A549 (cell line): Measurements from ENCODE around the gene MTHFD2L. TPM values are rescaled to one million over a fixed set of nuclear protein-coding genes. Genes with fewer than 3 reads are reported as not detected.

Experiments used
- ATAC-seq, 2 experiments: fragments of 200-7000 bp in 1 of 2; fragments of >200 bp in 1 of 2; cut with Nextera tagmentation in 1 of 2; cut with Tn5 transposase in 1 of 2; 3 replicates each; pipeline versions ENCODE4 v1.8.0 to v1.9.1; 2018 to 2020; ENCODE audit warnings: mild to moderate bottlenecking in 1 of 2, moderate library complexity in 1 of 2
- CTCF ChIA-PET: fragments of 300-600 bp; sonication (Branson Sonifier 250); formaldehyde crosslinking; extraction: SDS; loops from one replicate; lab custom pipeline; 2021; ENCODE audit warnings: antibody characterized with exemption, inconsistent platforms; lab: Yijun Ruan, JAX
- POLR2A ChIA-PET: fragments of 350-600 bp; formaldehyde crosslinking; extraction: SDS; loops from one replicate; lab custom pipeline; 2021; ENCODE audit warnings: antibody characterized with exemption, inconsistent platforms; lab: Yijun Ruan, JAX
- DNase-seq, 2 experiments: peaks; one replicate each; pipeline versions ENCODE4 v3.0.0 to v3.0.0-alpha.2; 2011 to 2016; ENCODE audit warnings: low read depth in 1 of 2, low spot score in 1 of 2
- FAIRE-seq: peaks from 2 replicates; lab custom pipeline; 2011; peaks lifted over from hg19 to GRCh38; lab: Jason Lieb, UNC
- H3K27ac ChIP-seq, 2 experiments: fragments of >200 bp; sonication (Bioruptor Twin); formaldehyde crosslinking; 3 replicates each; pipeline ENCODE4 v1.5.1; 2016 to 2017
- H3K4me1 ChIP-seq: fragments of >200 bp; sonication (Bioruptor Twin); formaldehyde crosslinking; 3 replicates; pipeline ENCODE4 v1.6.1; 2016
- H3K4me2 ChIP-seq: fragments of >200 bp; sonication (Bioruptor Twin); formaldehyde crosslinking; 3 replicates; pipeline ENCODE4 v1.6.1; 2016
- H3K4me3 ChIP-seq: fragments of >200 bp; sonication (Bioruptor Twin); formaldehyde crosslinking; 3 replicates; pipeline ENCODE4 v1.5.1; 2016
- H3K9me3 ChIP-seq: fragments of >200 bp; sonication (Bioruptor Twin); formaldehyde crosslinking; 3 replicates; pipeline ENCODE4 v1.6.1; 2016
- CHD4 ChIP-seq: fragments of 200-600 bp; sonication (generic); IDR thresholded peaks from 2 replicates; pipeline ENCODE4 v1.6.1; 2016; ENCODE audit warnings: antibody characterized with exemption, mild to moderate bottlenecking, borderline replicate concordance
- EHMT2 ChIP-seq: fragments of 200-600 bp; sonication (generic); IDR thresholded peaks from 2 replicates; pipeline ENCODE4 v1.6.1; 2016; ENCODE audit warnings: antibody characterized with exemption, low read depth, mild to moderate bottlenecking, moderate library complexity
- FOSL2 ChIP-seq, 2 experiments: fragments of 450-650 bp in 1 of 2; fragments of >200 bp in 1 of 2; sonication (Bioruptor Twin) in 1 of 2; formaldehyde crosslinking; IDR thresholded peaks; 2 replicates each; pipeline versions ENCODE4 v1.5.0 to v1.6.1; 2016 to 2020; ENCODE audit warnings: mild to moderate bottlenecking in 1 of 2, moderate library complexity in 1 of 2
- FOXS1 ChIP-seq: fragments of 250-450 bp; sonication (Bioruptor Pico); IDR thresholded peaks from 2 replicates; pipeline ENCODE4 v1.5.0; 2020; ENCODE audit warnings: mild to moderate bottlenecking, moderate library complexity
- GATA3 ChIP-seq: IDR thresholded peaks from 2 replicates; pipeline ENCODE4 v1.6.1; 2012; ENCODE audit warnings: borderline replicate concordance
- HDAC2 ChIP-seq: fragments of 200-600 bp; sonication (generic); IDR thresholded peaks from 2 replicates; pipeline ENCODE4 v1.6.1; 2016
- HEYL ChIP-seq: fragments of 250-450 bp; sonication (Bioruptor Pico); IDR thresholded peaks from 2 replicates; pipeline ENCODE4 v1.8.0; 2021; ENCODE audit warnings: mild to moderate bottlenecking, moderate library complexity
- HOXA7 ChIP-seq: fragments of 250-450 bp; sonication (Bioruptor Pico); IDR thresholded peaks from 2 replicates; pipeline ENCODE4 v1.5.0; 2020; ENCODE audit warnings: mild to moderate bottlenecking, moderate library complexity
- HOXB13 ChIP-seq: fragments of 250-450 bp; sonication (Bioruptor Pico); IDR thresholded peaks from 2 replicates; pipeline ENCODE4 v1.5.0; 2020; ENCODE audit warnings: low read depth, mild to moderate bottlenecking, moderate library complexity
- HOXB5 ChIP-seq: fragments of 250-450 bp; sonication (Bioruptor Pico); IDR thresholded peaks from 2 replicates; pipeline ENCODE4 v1.5.0; 2020; ENCODE audit warnings: mild to moderate bottlenecking, moderate library complexity
- JUN ChIP-seq, 2 experiments: fragments of >200 bp; sonication (Bioruptor Twin); formaldehyde crosslinking; IDR thresholded peaks; 2 replicates in 1 of 2; 3 replicates in 1 of 2; pipeline ENCODE4 v1.6.1; 2016 to 2017
- KDM1A ChIP-seq: fragments of 200-600 bp; sonication (generic); IDR thresholded peaks from 2 replicates; pipeline ENCODE4 v1.6.1; 2016; ENCODE audit warnings: low read depth, mild to moderate bottlenecking
- KDM5A ChIP-seq: fragments of 200-600 bp; sonication (generic); IDR thresholded peaks from 2 replicates; pipeline ENCODE4 v1.6.1; 2016; ENCODE audit warnings: antibody characterized with exemption, mild to moderate bottlenecking
- MAFK ChIP-seq: fragments of 450-650 bp; IDR thresholded peaks from 2 replicates; pipeline ENCODE4 v1.6.1; 2014; ENCODE audit not compliant: partially characterized antibody
- MYC ChIP-seq: IDR thresholded peaks from 2 replicates; pipeline ENCODE4 v1.6.1; 2012; ENCODE audit warnings: mild to moderate bottlenecking, inconsistent platforms, low read length, improper control_type of control experiment, borderline replicate concordance
- NPAS2 ChIP-seq: fragments of 250-450 bp; sonication (Bioruptor Pico); IDR thresholded peaks from 2 replicates; pipeline ENCODE4 v1.8.0; 2022; ENCODE audit warnings: mild to moderate bottlenecking, moderate library complexity, borderline replicate concordance
- NR3C1 ChIP-seq: fragments of >200 bp; sonication (Bioruptor Twin); formaldehyde crosslinking; IDR thresholded peaks from 3 replicates; pipeline ENCODE4 v1.6.1; 2017
- POLR2A ChIP-seq: IDR thresholded peaks from 2 replicates; pipeline ENCODE4 v1.6.1; 2012; ENCODE audit warnings: mild to moderate bottlenecking, low read length
- POLR2AphosphoS2 ChIP-seq: conservative IDR thresholded peaks from 2 replicates; pipeline ENCODE4 v1.6.1; 2012; ENCODE audit warnings: low read length, improper control_type of control experiment, inconsistent platforms
- RAD21 ChIP-seq, 2 experiments: fragments of >200 bp in 1 of 2; sonication (Bioruptor Twin) in 1 of 2; formaldehyde crosslinking in 1 of 2; IDR thresholded peaks in 1 of 2; conservative IDR thresholded peaks in 1 of 2; 2 replicates in 1 of 2; 3 replicates in 1 of 2; pipeline ENCODE4 v1.6.1; 2012 to 2018; ENCODE audit warnings: inconsistent platforms in 1 of 2
- RARB ChIP-seq: fragments of 250-450 bp; sonication (Bioruptor Pico); IDR thresholded peaks from 2 replicates; pipeline ENCODE4 v1.8.0; 2021; ENCODE audit warnings: mild to moderate bottlenecking, moderate library complexity
- SMC3 ChIP-seq: fragments of >200 bp; sonication (Bioruptor Twin); formaldehyde crosslinking; IDR thresholded peaks from 3 replicates; pipeline ENCODE4 v1.6.1; 2018; ENCODE audit warnings: inconsistent platforms
- SREBF2 ChIP-seq: fragments of 450-650 bp; IDR thresholded peaks from 2 replicates; pipeline ENCODE4 v1.6.1; 2014; ENCODE audit warnings: mild to moderate bottlenecking, moderate library complexity
- TP53 ChIP-seq: fragments of 250-450 bp; sonication (Bioruptor Pico); IDR thresholded peaks from 2 replicates; pipeline ENCODE4 v1.5.0; 2021; ENCODE audit warnings: mild to moderate bottlenecking, moderate library complexity
- ZC3H11A ChIP-seq: fragments of 450-650 bp; IDR thresholded peaks from 2 replicates; pipeline ENCODE4 v1.6.1; 2014; ENCODE audit warnings: antibody characterized with exemption, mild to moderate bottlenecking
- ZFP36 ChIP-seq: fragments of 450-650 bp; IDR thresholded peaks from 2 replicates; pipeline ENCODE4 v1.6.1; 2014; ENCODE audit warnings: borderline replicate concordance; ENCODE audit not compliant: partially characterized antibody
- ZNF302 ChIP-seq: fragments of 250-450 bp; sonication (Bioruptor Pico); IDR thresholded peaks from 2 replicates; pipeline ENCODE4 v1.9.0; 2021; ENCODE audit warnings: inconsistent platforms, mild to moderate bottlenecking, moderate library complexity
- ZSCAN20 ChIP-seq: fragments of 250-450 bp; sonication (Bioruptor Pico); IDR thresholded peaks from 2 replicates; pipeline ENCODE4 v1.8.0; 2022; ENCODE audit warnings: mild to moderate bottlenecking, moderate library complexity
- WGBS: methylation state at CpG from one replicate; pipeline ENCODE4 v1.1.6; 2017; ENCODE audit errors: missing lambda C conversion rate; 5-methylcytosine and 5-hydroxymethylcytosine counted together
- polyA plus RNA-seq, 4 experiments: library from polyadenylated mRNA; depleted of rRNA in 3 of 4; stranded (reverse); fragments of >200 nt; fragmentation: RNase III in 1 of 4; extraction: RNeasy Plus Mini Kit Qiagen cat#74134 plus additional on column Dnase treatment in 1 of 4; gene quantifications; 2 replicates in 3 of 4; 3 replicates in 1 of 4; pipeline ENCODE4 v1.2.3, GENCODE V29; 2011 to 2017
- TF ChIP-seq, protein P1 (sequence below): fragments of 150-350 bp; IDR thresholded peaks from 2 replicates; pipeline ENCODE4 v1.6.1; 2014; ENCODE audit warnings: low read depth, mild to moderate bottlenecking, low read length
- TF ChIP-seq, protein P2 (sequence below): IDR thresholded peaks from 2 replicates; pipeline ENCODE4 v1.6.1; 2012
- TF ChIP-seq, protein P3 (sequence below): IDR thresholded peaks from 2 replicates; pipeline ENCODE4 v1.6.1; 2012
- TF ChIP-seq, protein P4 (sequence below): fragments of 200-600 bp; sonication (generic); IDR thresholded peaks from 2 replicates; pipeline ENCODE4 v1.6.1; 2016; ENCODE audit warnings: antibody characterized with exemption, mild to moderate bottlenecking, moderate library complexity

Gene MTHFD2L
- polyA plus RNA-seq, 2 of the 4 experiments (the other 2 are of a cell fraction): 8.5 to 19.3 TPM

DNA sequence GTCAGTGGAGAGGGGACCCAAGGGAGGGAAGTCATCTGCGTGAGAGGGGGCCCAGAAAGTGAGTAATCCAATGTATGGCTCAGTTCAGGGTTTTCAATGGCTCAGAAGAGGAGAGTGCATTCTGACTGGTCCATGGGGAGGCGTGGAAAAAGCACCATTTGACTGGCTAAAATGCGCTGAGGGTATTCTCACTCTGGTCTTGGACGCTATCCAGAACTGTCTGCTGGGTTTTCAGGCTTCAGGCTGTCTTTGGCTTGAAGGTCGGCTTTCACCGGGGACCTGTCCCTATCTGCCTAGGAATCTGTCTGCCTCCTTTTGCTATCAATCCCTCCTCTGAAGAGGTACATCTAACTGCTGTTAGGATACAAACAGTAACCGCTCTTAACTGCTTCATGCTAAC lies 176.7 kb downstream of the MTHFD2L start:
- CTCF ChIA-PET: no interaction called here

DNA sequence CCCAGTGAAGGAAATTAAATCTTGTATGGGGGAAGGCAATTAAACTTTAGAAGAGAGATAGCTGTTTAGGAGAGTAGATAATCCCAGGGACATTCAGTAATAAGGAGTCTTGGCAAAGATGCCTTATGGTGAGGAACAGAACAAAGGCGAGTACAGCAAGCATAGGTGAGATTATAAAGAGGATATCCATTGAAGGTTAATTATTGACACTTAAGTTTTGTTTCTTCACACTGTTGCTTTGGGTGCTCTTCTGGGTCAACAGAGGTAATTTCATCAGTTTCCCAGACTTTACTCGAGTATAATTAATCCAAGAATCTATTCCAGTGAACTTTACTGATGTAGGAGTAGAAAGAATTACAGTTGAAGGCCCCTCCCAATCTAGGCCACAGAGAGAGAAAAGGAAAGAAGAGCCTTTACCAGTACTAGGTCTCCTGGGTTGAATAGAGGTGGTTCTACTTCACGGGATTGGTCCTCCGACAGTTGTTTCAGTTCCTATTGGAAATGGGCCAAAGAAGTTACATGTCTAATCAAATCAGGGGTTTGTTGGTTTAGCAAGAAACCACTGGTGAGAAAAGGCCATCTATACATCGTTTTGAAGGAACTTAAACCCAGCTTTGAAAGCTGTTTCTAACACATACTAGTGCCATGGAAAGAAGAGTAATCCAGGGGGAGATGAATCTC lies 177.6 kb downstream of the MTHFD2L start:
- FAIRE-seq (no peak), ATAC-seq (no peak)
- H3K9me3 ChIP-seq: no peaks in the 10 kb centered on the region
- H3K27ac ChIP-seq: no peak overlapping the region
- 66% methylated on average over 5 of the region's 5 CpGs for WGBS
- POLR2A ChIA-PET: no interaction called here
- no peak for TF ChIP-seq MYC
- TF ChIP-seq ZSCAN20 (CRISPR knock-in tag): no peak
- no peak for TF ChIP-seq GATA3
- no peak for TF ChIP-seq KDM1A
- no peak for TF ChIP-seq RARB (CRISPR knock-in tag)
- TF ChIP-seq HOXB13 (CRISPR knock-in tag): no peak
- TF ChIP-seq EHMT2: no peak
- TF ChIP-seq ZNF302 (CRISPR knock-in tag): no peak
- TF ChIP-seq SMC3: no peak
- TF ChIP-seq TP53 (CRISPR knock-in tag): no peak
- TF ChIP-seq NPAS2: no peak
- TF ChIP-seq, protein P1, sequence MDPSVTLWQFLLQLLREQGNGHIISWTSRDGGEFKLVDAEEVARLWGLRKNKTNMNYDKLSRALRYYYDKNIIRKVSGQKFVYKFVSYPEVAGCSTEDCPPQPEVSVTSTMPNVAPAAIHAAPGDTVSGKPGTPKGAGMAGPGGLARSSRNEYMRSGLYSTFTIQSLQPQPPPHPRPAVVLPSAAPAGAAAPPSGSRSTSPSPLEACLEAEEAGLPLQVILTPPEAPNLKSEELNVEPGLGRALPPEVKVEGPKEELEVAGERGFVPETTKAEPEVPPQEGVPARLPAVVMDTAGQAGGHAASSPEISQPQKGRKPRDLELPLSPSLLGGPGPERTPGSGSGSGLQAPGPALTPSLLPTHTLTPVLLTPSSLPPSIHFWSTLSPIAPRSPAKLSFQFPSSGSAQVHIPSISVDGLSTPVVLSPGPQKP: no peak
- TF ChIP-seq, all 56 proteins: peak for 0
- DNase-seq: no peak
- H3K4me3 ChIP-seq: no peak overlapping the region
- CTCF ChIA-PET: no interaction called here
- H3K4me2 ChIP-seq: no peak overlapping the region
- H3K4me1 ChIP-seq: no peaks in the 10 kb centered on the region

More for the DNA sequence above, 176.7 kb downstream of the MTHFD2L start:
- Histone ChIP-seq H3K9me3 (no peaks in the 10 kb centered on the region), H3K4me2 (no peak overlapping the region), H3K4me3 (no peak overlapping the region), H3K4me1 (no peaks in the 10 kb centered on the region), H3K27ac (no peak overlapping the region)
- WGBS: 92% methylated on average over 7 of the region's 7 CpGs
- DNase-seq (no peak), ATAC-seq (no peak), FAIRE-seq (no peak)
- no peak for TF ChIP-seq NR3C1
- TF ChIP-seq RAD21 (conservative IDR thresholded peaks at IDR 0.05 in 1 of 2, IDR thresholded peaks at IDR 0.05 in 1 of 2): no peak
- TF ChIP-seq POLR2AphosphoS2: no peak
- TF ChIP-seq JUN (IDR thresholded peaks at IDR 0.05): no peak
- no peak for TF ChIP-seq HDAC2
- TF ChIP-seq KDM5A: no peak
- TF ChIP-seq FOSL2 (IDR thresholded peaks at IDR 0.05): no peak
- TF ChIP-seq FOSL2 (CRISPR knock-in tag; IDR thresholded peaks at IDR 0.05): no peak
- no peak for TF ChIP-seq HOXA7
- TF ChIP-seq ZFP36: no peak
- TF ChIP-seq POLR2A: no peak
- TF ChIP-seq, protein P2, sequence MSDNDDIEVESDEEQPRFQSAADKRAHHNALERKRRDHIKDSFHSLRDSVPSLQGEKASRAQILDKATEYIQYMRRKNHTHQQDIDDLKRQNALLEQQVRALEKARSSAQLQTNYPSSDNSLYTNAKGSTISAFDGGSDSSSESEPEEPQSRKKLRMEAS: no peak
- TF ChIP-seq FOXS1 (CRISPR knock-in tag): no peak
- POLR2A ChIA-PET: no interaction called here

DNA sequence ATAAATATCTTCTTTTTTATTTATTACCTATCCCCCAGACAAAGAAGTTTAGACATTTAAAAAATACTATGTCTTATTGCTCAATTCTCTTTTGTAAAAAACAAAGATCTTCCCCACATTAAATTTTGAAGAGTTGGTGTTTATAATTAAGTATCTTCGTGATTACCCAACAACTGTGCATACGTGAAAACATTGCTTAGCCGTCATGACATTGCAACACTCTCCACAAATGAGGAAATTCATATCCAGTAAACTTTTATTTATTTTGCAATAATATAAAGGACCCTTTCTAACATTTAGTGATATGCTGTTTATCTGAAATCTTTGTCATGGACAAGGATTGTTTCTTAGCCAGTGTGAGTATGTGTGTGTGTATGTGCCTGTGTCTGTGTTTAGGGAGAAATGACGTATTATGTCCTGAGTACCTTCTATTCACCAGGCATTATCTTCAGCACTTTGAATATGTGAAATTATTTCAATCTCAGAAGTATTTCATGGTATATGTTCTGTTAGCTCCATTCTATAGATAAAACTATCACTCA lies 180.9 kb downstream of the MTHFD2L start:
- CTCF ChIA-PET: interaction anchor here (2.3 kb wide), 1 partner anchor 18 kb away, joined by 9 read pairs; no protein-coding TSS in a partner anchor
- ATAC-seq (no peak), DNase-seq (no peak), FAIRE-seq (no peak)
- H3K4me3 ChIP-seq: no peak overlapping the region
- POLR2A ChIA-PET: no interaction called here
- 90% methylated on average over 4 of the region's 4 CpGs for WGBS
- H3K9me3 ChIP-seq: peaks cover 3% of the 10 kb centered on the region; the same call in 2 of the 3 replicates
- H3K4me1 ChIP-seq: no peaks in the 10 kb centered on the region
- H3K27ac ChIP-seq: no peak overlapping the region
- H3K4me2 ChIP-seq: no peak overlapping the region
- TF ChIP-seq CHD4 (no peak), HOXB5 (CRISPR knock-in tag) (no peak), KDM5A (no peak), MAFK (no peak), HEYL (no peak), SREBF2 (no peak), ZC3H11A (no peak)
- TF ChIP-seq, protein P3, sequence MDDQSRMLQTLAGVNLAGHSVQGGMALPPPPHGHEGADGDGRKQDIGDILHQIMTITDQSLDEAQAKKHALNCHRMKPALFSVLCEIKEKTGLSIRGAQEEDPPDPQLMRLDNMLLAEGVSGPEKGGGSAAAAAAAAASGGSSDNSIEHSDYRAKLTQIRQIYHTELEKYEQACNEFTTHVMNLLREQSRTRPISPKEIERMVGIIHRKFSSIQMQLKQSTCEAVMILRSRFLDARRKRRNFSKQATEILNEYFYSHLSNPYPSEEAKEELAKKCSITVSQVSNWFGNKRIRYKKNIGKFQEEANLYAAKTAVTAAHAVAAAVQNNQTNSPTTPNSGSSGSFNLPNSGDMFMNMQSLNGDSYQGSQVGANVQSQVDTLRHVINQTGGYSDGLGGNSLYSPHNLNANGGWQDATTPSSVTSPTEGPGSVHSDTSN: no peak
- TF ChIP-seq, protein P4, sequence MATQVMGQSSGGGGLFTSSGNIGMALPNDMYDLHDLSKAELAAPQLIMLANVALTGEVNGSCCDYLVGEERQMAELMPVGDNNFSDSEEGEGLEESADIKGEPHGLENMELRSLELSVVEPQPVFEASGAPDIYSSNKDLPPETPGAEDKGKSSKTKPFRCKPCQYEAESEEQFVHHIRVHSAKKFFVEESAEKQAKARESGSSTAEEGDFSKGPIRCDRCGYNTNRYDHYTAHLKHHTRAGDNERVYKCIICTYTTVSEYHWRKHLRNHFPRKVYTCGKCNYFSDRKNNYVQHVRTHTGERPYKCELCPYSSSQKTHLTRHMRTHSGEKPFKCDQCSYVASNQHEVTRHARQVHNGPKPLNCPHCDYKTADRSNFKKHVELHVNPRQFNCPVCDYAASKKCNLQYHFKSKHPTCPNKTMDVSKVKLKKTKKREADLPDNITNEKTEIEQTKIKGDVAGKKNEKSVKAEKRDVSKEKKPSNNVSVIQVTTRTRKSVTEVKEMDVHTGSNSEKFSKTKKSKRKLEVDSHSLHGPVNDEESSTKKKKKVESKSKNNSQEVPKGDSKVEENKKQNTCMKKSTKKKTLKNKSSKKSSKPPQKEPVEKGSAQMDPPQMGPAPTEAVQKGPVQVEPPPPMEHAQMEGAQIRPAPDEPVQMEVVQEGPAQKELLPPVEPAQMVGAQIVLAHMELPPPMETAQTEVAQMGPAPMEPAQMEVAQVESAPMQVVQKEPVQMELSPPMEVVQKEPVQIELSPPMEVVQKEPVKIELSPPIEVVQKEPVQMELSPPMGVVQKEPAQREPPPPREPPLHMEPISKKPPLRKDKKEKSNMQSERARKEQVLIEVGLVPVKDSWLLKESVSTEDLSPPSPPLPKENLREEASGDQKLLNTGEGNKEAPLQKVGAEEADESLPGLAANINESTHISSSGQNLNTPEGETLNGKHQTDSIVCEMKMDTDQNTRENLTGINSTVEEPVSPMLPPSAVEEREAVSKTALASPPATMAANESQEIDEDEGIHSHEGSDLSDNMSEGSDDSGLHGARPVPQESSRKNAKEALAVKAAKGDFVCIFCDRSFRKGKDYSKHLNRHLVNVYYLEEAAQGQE: no peak
